GM11168 (cell line): ENCODE results near the gene SLC24A3.

ENCODE experiments used
- in situ Hi-C: fragments of 300-500 bp; cut with MboI; formaldehyde crosslinking; loops from one replicate; pipeline ENCODE4 v1.12.0; 2022; ENCODE audit warnings: low sequenced_read_pairs; ENCODE audit not compliant: unreplicated experiment

The SLC24A3 gene

GRCh38 chr20:19520261-19520660 is 307.8 kb downstream of the SLC24A3 start:
- in situ Hi-C loops, result no loop called here

GRCh38 chr20:19522071-19522801 is 309.8 kb downstream of the SLC24A3 start:
- in situ Hi-C loops, result no loop called here

- in situ Hi-C loops, result no loop called here
Measured at GRCh38 chr20:19522836-19523590, 310.6 kb downstream of the SLC24A3 start.

GRCh38 chr20:19524691-19525090 is 312.2 kb downstream of the SLC24A3 start:
- in situ Hi-C loops, result no loop called here

GRCh38 chr20:19527509-19527908 is 315.1 kb downstream of the SLC24A3 start:
- in situ Hi-C loops, result no loop called here

- in situ Hi-C loops, result no loop called here
Measured at GRCh38 chr20:19528286-19529030, 316.0 kb downstream of the SLC24A3 start.

GRCh38 chr20:19530006-19530405 is 317.6 kb downstream of the SLC24A3 start:
- in situ Hi-C loops, result no loop called here

- in situ Hi-C loops, result no loop called here
Measured at GRCh38 chr20:19531446-19531845, 319.0 kb downstream of the SLC24A3 start.

GRCh38 chr20:19538556-19538955 is 326.1 kb downstream of the SLC24A3 start:
- in situ Hi-C loops, result no loop called here

- in situ Hi-C loops, result no loop called here
Measured at GRCh38 chr20:19539191-19539590, 326.7 kb downstream of the SLC24A3 start.

GRCh38 chr20:19540392-19540791 is 327.9 kb downstream of the SLC24A3 start:
- in situ Hi-C loops, result no loop called here

GRCh38 chr20:19543101-19543500 is 330.7 kb downstream of the SLC24A3 start:
- in situ Hi-C loops, result no loop called here

- in situ Hi-C loops, result no loop called here
Measured at GRCh38 chr20:19544684-19545083, 332.2 kb downstream of the SLC24A3 start.

- in situ Hi-C loops, result no loop called here
Measured at GRCh38 chr20:19546648-19547047, 334.2 kb downstream of the SLC24A3 start.

GRCh38 chr20:19547547-19547946 is 335.1 kb downstream of the SLC24A3 start:
- in situ Hi-C loops, result no loop called here

- in situ Hi-C loops, result no loop called here
Measured at GRCh38 chr20:19549896-19550295, 337.5 kb downstream of the SLC24A3 start.

- in situ Hi-C loops, result no loop called here
Measured at GRCh38 chr20:19552221-19553180, 340.1 kb downstream of the SLC24A3 start.

- in situ Hi-C loops, result no loop called here
Measured at GRCh38 chr20:19554666-19555065, 342.2 kb downstream of the SLC24A3 start.

GRCh38 chr20:19555726-19556125 is 343.3 kb downstream of the SLC24A3 start:
- in situ Hi-C loops, result no loop called here

GRCh38 chr20:19557291-19557690 is 344.8 kb downstream of the SLC24A3 start:
- in situ Hi-C loops, result no loop called here
